Suprapubic skin (tissue), 4 donors: Measurements from ENCODE around the gene SPECC1. TPM values are rescaled to one million over a fixed set of nuclear protein-coding genes. Genes with fewer than 3 reads are reported as not detected.
"Not testable (repeated sequence)": the region's sequence is repeated elsewhere in the genome, so short reads cannot be mapped to it uniquely, and the experiment has no call there.

Experiments used
- DNase-seq, 2 donors: peaks; one replicate each; pipeline ENCODE4 v3.0.0-alpha.2; 2019; ENCODE audit warnings: low spot score in 2 of 2
- H3K27ac ChIP-seq: fragments of 200-600 bp; sonication (generic); one replicate; pipeline ENCODE4 v1.5.1; 2019
- H3K27me3 ChIP-seq: fragments of 200-600 bp; sonication (generic); one replicate; pipeline ENCODE4 v1.5.1; 2019
- H3K36me3 ChIP-seq: fragments of 200-600 bp; sonication (generic); one replicate; pipeline ENCODE4 v1.5.1; 2019
- H3K4me1 ChIP-seq: fragments of 200-600 bp; sonication (generic); one replicate; pipeline ENCODE4 v1.5.1; 2019
- H3K4me3 ChIP-seq: fragments of 200-600 bp; sonication (generic); one replicate; pipeline ENCODE4 v1.5.1; 2019; ENCODE audit warnings: mild to moderate bottlenecking
- H3K9me3 ChIP-seq: fragments of 200-600 bp; sonication (generic); one replicate; pipeline ENCODE4 v1.5.1; 2019
- CTCF ChIP-seq, 2 donors: fragments of 200-600 bp in 1 of 2; fragments of 450-650 bp in 1 of 2; sonication (generic) in 1 of 2; IDR thresholded peaks; one replicate each; pipeline ENCODE4 v1.5.1; 2016 to 2019; ENCODE audit warnings: antibody characterized with exemption in 2 of 2, mild to moderate bottlenecking in 1 of 2, moderate library complexity in 1 of 2
- EP300 ChIP-seq: sonication (generic); formaldehyde crosslinking; IDR thresholded peaks from one replicate; pipeline ENCODE4 v1.6.1; 2017; ENCODE audit warnings: antibody characterized with exemption
- POLR2A ChIP-seq, 2 donors: fragments of 450-650 bp; IDR thresholded peaks; one replicate each; pipeline ENCODE4 v1.6.1; 2017; ENCODE audit warnings: antibody characterized with exemption in 2 of 2, mild to moderate bottlenecking in 2 of 2, moderate library complexity in 2 of 2
- POLR2AphosphoS5 ChIP-seq, 3 donors: sonication (generic); formaldehyde crosslinking; IDR thresholded peaks; one replicate each; pipeline ENCODE4 v1.6.1; 2017; ENCODE audit warnings: antibody characterized with exemption in 3 of 3
- WGBS: methylation state at CpG from one replicate; pipeline ENCODE4 v1.1.5; 2018; 5-methylcytosine and 5-hydroxymethylcytosine counted together
- total RNA-seq, 4 donors: library from RNA; depleted of rRNA; stranded (reverse); fragments of >200 nt; gene quantifications; one replicate each; pipeline ENCODE4 v1.1.0, GENCODE V29; 2016

The SPECC1 gene
- total RNA-seq, 4 donors from 2014 or later, result 12.2 to 18.1 (median 16.4) TPM

GRCh38 chr17:20187049-20187448 lies 177.9 kb downstream of the SPECC1 start:
- Histone ChIP-seq H3K27ac (no peak overlapping the region), H3K9me3 (no peaks in the 10 kb centered on the region), H3K4me3 (no peak overlapping the region), H3K36me3 (no peaks in the 10 kb centered on the region), H3K4me1 (peaks cover 11% of the 10 kb centered on the region), H3K27me3 (no peaks in the 10 kb centered on the region)
- TF ChIP-seq POLR2A (IDR thresholded peaks at IDR 0.05) (no peak), POLR2AphosphoS5 (IDR thresholded peaks at IDR 0.05) (no peak), CTCF (IDR thresholded peaks at IDR 0.05) (no peak), EP300 (no peak)
- DNase-seq, result no peak
- 78% methylated on average over 4 of the region's 4 CpGs for WGBS

- H3K27me3 ChIP-seq, result no peaks in the 10 kb centered on the region
- H3K27ac ChIP-seq, result peak overlapping the region; percentile 29
- H3K36me3 ChIP-seq, result no peaks in the 10 kb centered on the region
- H3K4me3 ChIP-seq, result no peak overlapping the region
- no peak for DNase-seq
- no peak for TF ChIP-seq POLR2AphosphoS5 (IDR thresholded peaks at IDR 0.05)
- no peak for TF ChIP-seq EP300
- no peak for TF ChIP-seq POLR2A (IDR thresholded peaks at IDR 0.05)
- TF ChIP-seq CTCF (IDR thresholded peaks at IDR 0.05), result no peak
- WGBS, result 83% methylated on average over 4 of the region's 5 CpGs
- peaks cover 11% of the 10 kb centered on the region for H3K4me1 ChIP-seq
- H3K9me3 ChIP-seq, result no peaks in the 10 kb centered on the region
Measured at GRCh38 chr17:20189302-20189701, 180.1 kb downstream of the SPECC1 start.

- no peak for DNase-seq
- WGBS, result 77% methylated on average over 2 of the region's 2 CpGs
- TF ChIP-seq POLR2AphosphoS5 (IDR thresholded peaks at IDR 0.05) (no peak), EP300 (no peak), POLR2A (IDR thresholded peaks at IDR 0.05) (no peak), CTCF (IDR thresholded peaks at IDR 0.05) (no peak)
- Histone ChIP-seq H3K9me3 (no peaks in the 10 kb centered on the region), H3K27ac (no peak overlapping the region), H3K4me3 (no peak overlapping the region), H3K36me3 (no peaks in the 10 kb centered on the region), H3K27me3 (no peaks in the 10 kb centered on the region), H3K4me1 (peaks cover 11% of the 10 kb centered on the region)
Measured at GRCh38 chr17:20189979-20190378, 180.8 kb downstream of the SPECC1 start.

GRCh38 chr17:20190605-20191004 lies 181.4 kb downstream of the SPECC1 start:
- H3K36me3 ChIP-seq, result no peaks in the 10 kb centered on the region
- H3K9me3 ChIP-seq, result no peaks in the 10 kb centered on the region
- peaks cover 11% of the 10 kb centered on the region for H3K4me1 ChIP-seq
- DNase-seq, result no peak
- no peaks in the 10 kb centered on the region for H3K27me3 ChIP-seq
- 79% methylated on average over 3 of the region's 3 CpGs for WGBS
- TF ChIP-seq CTCF (IDR thresholded peaks at IDR 0.05) (no peak), POLR2A (IDR thresholded peaks at IDR 0.05) (no peak), EP300 (no peak), POLR2AphosphoS5 (IDR thresholded peaks at IDR 0.05) (no peak)
- H3K27ac ChIP-seq, result no peak overlapping the region
- no peak overlapping the region for H3K4me3 ChIP-seq

- Histone ChIP-seq H3K4me3 (no peak overlapping the region), H3K36me3 (no peaks in the 10 kb centered on the region), H3K27me3 (no peaks in the 10 kb centered on the region), H3K4me1 (peaks cover 11% of the 10 kb centered on the region), H3K9me3 (no peaks in the 10 kb centered on the region), H3K27ac (no peak overlapping the region)
- WGBS, result 31% methylated on average over 3 of the region's 3 CpGs
- DNase-seq, result no peak
- TF ChIP-seq POLR2AphosphoS5 (IDR thresholded peaks at IDR 0.05), result no peak
- TF ChIP-seq EP300, result no peak
- TF ChIP-seq CTCF (IDR thresholded peaks at IDR 0.05), result no peak
- no peak for TF ChIP-seq POLR2A (IDR thresholded peaks at IDR 0.05)
Measured at GRCh38 chr17:20191056-20191455, 181.9 kb downstream of the SPECC1 start.

- H3K4me1 ChIP-seq, H3K4me3 ChIP-seq, DNase-seq, H3K27ac ChIP-seq, H3K27me3 ChIP-seq, H3K9me3 ChIP-seq, H3K36me3 ChIP-seq: not testable (repeated sequence)
- 92% methylated on average over 3 of the region's 3 CpGs for WGBS
Measured at GRCh38 chr17:20196286-20196685, 187.1 kb downstream of the SPECC1 start.
